OCI-LY1 (cell line): Measurements from ENCODE around the gene GBX1.
A peak's percentile ranks its signal among the peaks of the same experiment; 100 is the strongest.

Source experiments
- H2AFZ ChIP-seq: fragments of 200-600 bp; sonication (generic), shearing (Covaris generic); 2 replicates; pipeline ENCODE4 v1.6.0; 2014; ENCODE audit warnings: antibody characterized with exemption, mild to moderate bottlenecking, low read length
- H3F3A ChIP-seq: fragments of 200-600 bp; sonication (generic), shearing (Covaris generic); 2 replicates; pipeline ENCODE4 v1.6.0; 2014; ENCODE audit warnings: mild to moderate bottlenecking, antibody characterized with exemption, low read length, moderate library complexity; ENCODE audit not compliant: insufficient read depth
- H3K27ac ChIP-seq: fragments of 200-600 bp; sonication (generic); 2 replicates; pipeline ENCODE4 v1.5.1; 2014; ENCODE audit warnings: low read length, mixed run types, mild to moderate bottlenecking, low read depth; ENCODE audit not compliant: poor library complexity, severe bottlenecking
- H3K27me3 ChIP-seq: fragments of 200-600 bp; sonication (generic); 2 replicates; pipeline ENCODE4 v1.6.0; 2014; ENCODE audit warnings: antibody characterized with exemption, mild to moderate bottlenecking, low read length, moderate library complexity; ENCODE audit not compliant: insufficient read depth
- H3K36me3 ChIP-seq: fragments of 200-600 bp; sonication (generic); 2 replicates; pipeline ENCODE4 v1.6.1; 2014; ENCODE audit warnings: mild to moderate bottlenecking, antibody characterized with exemption, low read length, moderate library complexity, mixed read lengths; ENCODE audit not compliant: insufficient read depth
- H3K4me1 ChIP-seq: fragments of 200-600 bp; sonication (generic); 2 replicates; pipeline ENCODE4 v1.5.1; 2014; ENCODE audit warnings: mild to moderate bottlenecking, low read length, moderate library complexity; ENCODE audit not compliant: insufficient read depth, severe bottlenecking
- H3K4me2 ChIP-seq: fragments of 200-600 bp; sonication (generic), shearing (Covaris generic); 2 replicates; pipeline ENCODE4 v1.6.1; 2014; ENCODE audit warnings: low read length
- H3K4me3 ChIP-seq: fragments of 200-600 bp; sonication (generic); 2 replicates; pipeline ENCODE4 v1.5.1; 2014; ENCODE audit warnings: low read length, low read depth, mild to moderate bottlenecking, mixed read lengths; ENCODE audit not compliant: poor library complexity, severe bottlenecking
- H3K79me2 ChIP-seq: fragments of 200-600 bp; shearing (Covaris generic); 2 replicates; pipeline ENCODE4 v1.6.1; 2016; ENCODE audit warnings: mixed run types, low read length, mixed read lengths; ENCODE audit not compliant: insufficient read depth
- H3K9ac ChIP-seq: fragments of 200-600 bp; sonication (generic), shearing (Covaris generic); 2 replicates; pipeline ENCODE4 v1.6.1; 2014; ENCODE audit warnings: mild to moderate bottlenecking, low read length, mixed read lengths
- H3K9me2 ChIP-seq: fragments of 200-600 bp; sonication (generic), shearing (Covaris generic); 2 replicates; pipeline ENCODE4 v1.6.1; 2014; ENCODE audit warnings: low read depth, mild to moderate bottlenecking, low read length, mixed read lengths
- H3K9me3 ChIP-seq: fragments of 200-600 bp; shearing (Covaris generic); 2 replicates; pipeline ENCODE4 v1.6.1; 2014; ENCODE audit warnings: low read length, mixed read lengths
- H4K20me1 ChIP-seq: fragments of 200-600 bp; sonication (generic), shearing (Covaris generic); 2 replicates; pipeline ENCODE4 v1.6.0; 2016; ENCODE audit warnings: mild to moderate bottlenecking, low read length; ENCODE audit not compliant: insufficient read depth
- EZH2 ChIP-seq: fragments of 200-600 bp; sonication (generic), shearing (Covaris generic); IDR thresholded peaks from 2 replicates; pipeline ENCODE4 v1.8.0; 2017; ENCODE audit warnings: borderline replicate concordance, mixed run types, mild to moderate bottlenecking, antibody characterized with exemption, low read length, moderate library complexity, mixed read lengths
- TF ChIP-seq, protein P1 (sequence below): fragments of 200-600 bp; sonication (generic), shearing (Covaris generic); IDR thresholded peaks from 2 replicates; pipeline ENCODE4 v1.5.1; 2017; ENCODE audit warnings: mild to moderate bottlenecking, antibody characterized with exemption, low read length, moderate library complexity, mixed read lengths

Gene GBX1

DNA sequence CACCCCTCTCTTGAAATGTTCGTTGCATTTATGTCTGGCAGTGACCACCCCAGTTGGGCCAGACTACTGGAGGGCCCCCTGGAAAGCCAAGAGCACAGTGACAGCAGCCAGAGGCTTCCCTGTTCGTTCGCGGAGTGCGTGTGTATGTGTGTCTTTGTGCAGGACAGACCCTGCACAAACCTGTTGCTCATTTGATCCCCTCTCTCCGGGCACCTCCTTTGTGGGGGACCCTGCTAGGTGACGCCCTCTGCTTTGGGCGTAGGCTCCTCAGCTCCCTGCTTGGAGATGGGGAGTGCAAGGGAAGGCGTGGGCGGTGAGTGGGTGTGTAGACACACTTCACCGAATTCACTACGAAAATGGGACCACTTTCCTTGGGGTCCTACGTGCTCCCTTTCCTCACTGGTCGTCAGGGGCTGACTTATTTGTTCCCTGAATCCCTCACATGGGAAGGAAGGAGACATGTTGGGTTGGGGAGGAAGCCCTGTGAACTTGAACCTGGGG lies 42.5 kb downstream of the GBX1 start:
- Histone ChIP-seq H3K36me3 (no peaks in the 10 kb centered on the region), H3K4me1 (no peaks in the 10 kb centered on the region), H4K20me1 (no peaks in the 10 kb centered on the region), H3K4me2 (no peak overlapping the region), H3K9ac (no peak overlapping the region), H3F3A (no peaks in the 10 kb centered on the region), H3K9me3 (no peaks in the 10 kb centered on the region), H3K27me3 (peaks cover 22% of the 10 kb centered on the region; the same call in 1 of the 2 replicates), H2AFZ (no peak overlapping the region), H3K79me2 (no peaks in the 10 kb centered on the region), H3K4me3 (no peak overlapping the region), H3K27ac (no peak overlapping the region), H3K9me2 (no peaks in the 10 kb centered on the region)
- TF ChIP-seq, protein P1, sequence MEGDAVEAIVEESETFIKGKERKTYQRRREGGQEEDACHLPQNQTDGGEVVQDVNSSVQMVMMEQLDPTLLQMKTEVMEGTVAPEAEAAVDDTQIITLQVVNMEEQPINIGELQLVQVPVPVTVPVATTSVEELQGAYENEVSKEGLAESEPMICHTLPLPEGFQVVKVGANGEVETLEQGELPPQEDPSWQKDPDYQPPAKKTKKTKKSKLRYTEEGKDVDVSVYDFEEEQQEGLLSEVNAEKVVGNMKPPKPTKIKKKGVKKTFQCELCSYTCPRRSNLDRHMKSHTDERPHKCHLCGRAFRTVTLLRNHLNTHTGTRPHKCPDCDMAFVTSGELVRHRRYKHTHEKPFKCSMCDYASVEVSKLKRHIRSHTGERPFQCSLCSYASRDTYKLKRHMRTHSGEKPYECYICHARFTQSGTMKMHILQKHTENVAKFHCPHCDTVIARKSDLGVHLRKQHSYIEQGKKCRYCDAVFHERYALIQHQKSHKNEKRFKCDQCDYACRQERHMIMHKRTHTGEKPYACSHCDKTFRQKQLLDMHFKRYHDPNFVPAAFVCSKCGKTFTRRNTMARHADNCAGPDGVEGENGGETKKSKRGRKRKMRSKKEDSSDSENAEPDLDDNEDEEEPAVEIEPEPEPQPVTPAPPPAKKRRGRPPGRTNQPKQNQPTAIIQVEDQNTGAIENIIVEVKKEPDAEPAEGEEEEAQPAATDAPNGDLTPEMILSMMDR, result no peak
- TF ChIP-seq EZH2, result no peak

DNA sequence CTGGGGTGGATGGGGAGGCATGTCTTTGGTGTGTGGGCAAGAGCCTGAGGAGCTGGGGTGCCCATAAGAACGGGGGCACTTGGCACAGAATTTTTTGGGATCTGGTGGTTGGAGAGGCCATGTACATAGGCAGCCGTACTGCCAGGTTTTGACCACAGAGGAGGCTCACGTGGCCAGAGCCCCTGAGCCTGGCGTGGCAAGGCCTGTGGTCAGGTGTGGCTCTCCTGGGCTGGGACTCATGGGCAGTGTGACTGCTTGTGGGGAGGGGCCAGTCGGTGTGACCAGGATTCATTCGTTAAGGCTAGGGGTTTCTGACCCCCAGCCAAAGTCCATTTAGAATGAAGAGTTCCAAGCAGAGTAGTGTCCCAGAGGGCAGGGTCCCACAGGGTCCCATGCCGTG lies 43.0 kb downstream of the GBX1 start:
- no peak overlapping the region for H3K27ac ChIP-seq
- no peaks in the 10 kb centered on the region for H4K20me1 ChIP-seq
- H3K27me3 ChIP-seq, result peaks cover 22% of the 10 kb centered on the region; the same call in 1 of the 2 replicates
- no peak overlapping the region for H3K4me3 ChIP-seq
- H3K9me3 ChIP-seq, result no peaks in the 10 kb centered on the region
- TF ChIP-seq EZH2, result no peak
- H3K36me3 ChIP-seq, result no peaks in the 10 kb centered on the region
- no peak overlapping the region for H3K9ac ChIP-seq
- no peaks in the 10 kb centered on the region for H3K79me2 ChIP-seq
- no peaks in the 10 kb centered on the region for H3K4me1 ChIP-seq
- no peak overlapping the region for H3K4me2 ChIP-seq
- no peaks in the 10 kb centered on the region for H3K9me2 ChIP-seq
- no peak overlapping the region for H2AFZ ChIP-seq
- H3F3A ChIP-seq, result no peaks in the 10 kb centered on the region

DNA sequence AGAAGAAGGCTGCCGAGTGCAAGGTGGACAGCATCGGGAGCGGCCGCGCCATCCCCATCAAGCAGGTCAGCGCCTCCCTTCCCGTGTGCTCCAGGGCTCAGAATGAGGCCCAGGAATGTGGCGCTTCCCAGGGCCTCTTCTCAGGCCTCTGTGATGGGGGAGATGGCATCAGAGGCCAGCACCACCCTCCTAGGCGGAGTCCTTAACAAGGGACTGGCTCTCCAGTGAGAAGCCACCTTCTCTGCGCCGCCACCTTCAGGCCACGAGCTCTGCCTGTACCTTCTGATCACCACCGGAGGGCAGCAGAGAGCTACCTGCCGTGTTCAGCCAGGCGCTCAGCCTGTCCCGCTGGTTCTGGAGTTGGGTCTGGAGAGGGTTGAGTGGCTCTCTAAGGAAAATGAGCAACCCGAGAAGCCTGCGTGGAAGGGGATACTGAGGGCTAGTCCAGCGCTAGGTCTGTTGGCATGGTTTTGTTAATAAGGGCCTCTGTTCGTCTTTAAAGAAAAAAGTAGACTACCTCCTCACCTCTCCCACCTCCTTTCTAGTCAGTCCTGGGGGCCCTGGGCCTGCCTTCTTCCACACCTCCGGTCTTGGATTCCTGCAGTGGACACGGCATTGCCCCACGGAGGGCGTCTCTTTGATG lies 43.6 kb downstream of the GBX1 start:
- no peaks in the 10 kb centered on the region for H4K20me1 ChIP-seq
- no peak overlapping the region for H2AFZ ChIP-seq
- H3K9ac ChIP-seq, result no peak overlapping the region
- TF ChIP-seq, protein P1, result peak; percentile 99
- TF ChIP-seq EZH2, result no peak
- H3K4me3 ChIP-seq, result no peak overlapping the region
- no peaks in the 10 kb centered on the region for H3K9me3 ChIP-seq
- H3K9me2 ChIP-seq, result no peaks in the 10 kb centered on the region
- H3K36me3 ChIP-seq, result no peaks in the 10 kb centered on the region
- no peaks in the 10 kb centered on the region for H3K4me1 ChIP-seq
- H3K4me2 ChIP-seq, result no peak overlapping the region
- 0 out of 2 replicates have a peak, but pooled peaks cover 17% of the 10 kb centered on the region for H3K27me3 ChIP-seq
- no peak overlapping the region for H3K27ac ChIP-seq
- no peaks in the 10 kb centered on the region for H3F3A ChIP-seq
- H3K79me2 ChIP-seq, result no peaks in the 10 kb centered on the region
